Measurements from ENCODE around the gene KCNJ12.
"Not testable (repeated sequence)": the region's sequence is repeated elsewhere in the genome, so short reads cannot be mapped to it uniquely, and the experiment has no call there.

KCNJ12 gene

DNA sequence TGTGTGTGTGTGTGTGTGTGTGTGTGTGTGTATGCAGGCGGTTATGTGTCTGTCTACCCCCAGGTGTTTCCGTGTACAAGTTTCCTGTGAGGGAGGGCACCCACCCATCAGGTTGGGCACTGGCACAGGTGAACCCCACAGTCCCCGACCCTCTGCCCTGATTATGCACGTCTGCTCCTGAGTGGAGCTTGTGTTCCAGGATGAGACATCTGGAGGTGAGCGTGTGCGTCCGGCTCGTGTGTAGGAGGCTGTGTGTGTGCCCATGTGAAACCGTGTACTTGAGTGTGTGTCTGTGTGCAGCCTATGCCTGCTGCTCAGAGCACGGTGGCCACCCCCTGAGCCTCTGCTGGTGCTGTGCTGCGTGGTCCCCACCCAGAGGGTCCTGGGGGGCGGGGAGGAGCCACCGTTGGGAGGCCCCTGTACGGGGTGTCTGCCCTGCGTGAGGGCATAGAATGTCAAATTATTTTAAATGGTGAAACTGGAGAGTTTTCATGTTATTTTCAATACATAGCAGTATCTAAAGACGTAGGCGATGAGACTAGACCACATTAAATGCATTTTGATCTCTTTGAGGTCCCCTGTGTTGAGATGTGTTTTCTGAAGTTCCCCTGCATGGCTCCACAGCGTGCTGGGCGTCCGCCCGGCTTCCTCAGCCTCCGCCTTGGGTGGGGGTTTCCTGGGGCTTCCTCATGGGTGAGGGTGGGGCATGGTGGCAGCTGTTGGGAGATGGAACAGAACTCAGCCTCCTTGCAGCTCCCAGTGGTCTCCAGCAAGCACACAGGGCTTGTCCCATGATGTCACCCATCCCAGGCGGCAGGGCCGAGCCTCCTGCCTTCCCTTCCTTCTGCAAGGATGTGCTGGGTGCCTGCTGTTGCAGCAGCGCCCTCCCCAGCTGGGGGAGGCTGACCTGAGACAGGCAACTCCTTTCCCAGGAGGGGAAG is 43.4 kb downstream of the KCNJ12 start:
- DNase-seq (ENCODE audit: low read depth in 4 of 4, low spot score in 1 of 4), result peak in 1 of 4 experiments; percentile 25

DNA sequence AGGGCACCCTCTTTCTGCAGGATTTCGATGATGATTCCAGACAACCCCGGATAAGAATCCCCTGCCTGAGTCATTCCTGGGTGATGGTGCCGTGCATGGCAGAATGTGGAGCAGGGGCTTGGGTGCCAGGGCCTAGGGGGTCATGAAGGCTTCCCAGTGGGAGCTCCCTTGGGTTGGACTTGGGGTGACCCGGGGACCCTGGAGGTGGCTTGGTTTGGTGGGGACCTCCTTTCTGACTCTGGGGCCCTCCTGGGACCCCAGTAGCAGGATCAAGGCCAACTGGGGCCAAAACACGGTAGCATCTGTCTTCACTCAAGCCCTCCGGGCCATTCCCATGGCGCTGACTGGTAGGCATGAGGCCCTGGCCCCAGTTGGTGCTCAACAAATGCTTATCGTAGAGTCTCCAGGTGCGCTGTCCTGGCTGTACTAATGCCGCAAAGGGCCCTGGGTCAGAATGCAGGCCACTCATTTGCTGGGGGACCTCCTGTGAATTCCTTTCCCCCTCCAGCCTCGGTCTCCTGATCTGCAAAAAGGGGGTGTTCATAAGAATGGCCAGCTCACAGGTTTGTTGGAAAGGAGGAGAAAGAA is 44.4 kb downstream of the KCNJ12 start:
- not testable (repeated sequence) for DNase-seq (ENCODE audit: low read depth in 4 of 4, low spot score in 1 of 4)

DNA sequence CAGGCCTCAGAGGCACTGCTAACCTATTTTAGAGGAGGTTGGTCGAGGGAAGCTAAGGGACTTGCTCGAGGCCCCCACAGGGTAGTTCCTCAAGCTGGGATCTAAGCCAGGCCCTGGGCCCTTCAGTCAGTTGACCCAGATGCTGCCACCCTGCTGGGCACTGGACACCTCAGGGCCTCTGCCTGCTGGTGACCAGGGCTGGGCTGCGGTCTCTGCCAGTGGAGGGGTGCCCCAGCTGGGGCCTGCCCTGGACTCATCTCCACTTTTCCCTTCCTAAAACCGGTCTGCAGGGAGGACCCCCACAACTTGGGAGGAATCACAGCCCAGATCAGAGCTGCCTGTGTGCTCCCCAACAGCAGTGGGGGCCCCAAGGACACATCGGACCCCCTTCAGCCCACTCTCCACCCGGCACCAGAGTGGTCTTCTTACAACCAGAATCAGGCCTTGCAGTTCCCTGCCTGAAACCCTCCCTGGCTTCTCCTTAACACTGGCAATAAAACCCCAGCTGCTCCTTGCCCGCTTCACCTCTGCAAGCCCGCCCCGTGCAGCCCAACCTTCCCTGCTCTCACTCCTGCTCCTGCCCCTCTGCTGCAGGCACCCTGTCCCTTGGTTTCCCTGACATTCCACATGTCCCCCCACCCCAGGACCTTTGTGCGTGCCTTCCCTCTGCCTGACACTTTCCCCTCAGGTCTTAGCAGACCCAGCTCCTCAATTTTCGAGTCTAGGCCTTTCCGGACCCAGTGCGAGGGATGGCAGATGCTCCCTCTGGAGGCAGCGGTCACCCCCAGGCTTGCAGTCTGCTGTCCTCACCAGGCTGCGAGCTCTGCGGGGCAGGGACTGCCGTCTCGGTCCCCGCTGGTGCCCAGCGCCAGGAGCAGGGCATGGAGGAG is 45.5 kb downstream of the KCNJ12 start:
- not testable (repeated sequence) for DNase-seq (ENCODE audit: low read depth in 4 of 4, low spot score in 1 of 4)

DNA sequence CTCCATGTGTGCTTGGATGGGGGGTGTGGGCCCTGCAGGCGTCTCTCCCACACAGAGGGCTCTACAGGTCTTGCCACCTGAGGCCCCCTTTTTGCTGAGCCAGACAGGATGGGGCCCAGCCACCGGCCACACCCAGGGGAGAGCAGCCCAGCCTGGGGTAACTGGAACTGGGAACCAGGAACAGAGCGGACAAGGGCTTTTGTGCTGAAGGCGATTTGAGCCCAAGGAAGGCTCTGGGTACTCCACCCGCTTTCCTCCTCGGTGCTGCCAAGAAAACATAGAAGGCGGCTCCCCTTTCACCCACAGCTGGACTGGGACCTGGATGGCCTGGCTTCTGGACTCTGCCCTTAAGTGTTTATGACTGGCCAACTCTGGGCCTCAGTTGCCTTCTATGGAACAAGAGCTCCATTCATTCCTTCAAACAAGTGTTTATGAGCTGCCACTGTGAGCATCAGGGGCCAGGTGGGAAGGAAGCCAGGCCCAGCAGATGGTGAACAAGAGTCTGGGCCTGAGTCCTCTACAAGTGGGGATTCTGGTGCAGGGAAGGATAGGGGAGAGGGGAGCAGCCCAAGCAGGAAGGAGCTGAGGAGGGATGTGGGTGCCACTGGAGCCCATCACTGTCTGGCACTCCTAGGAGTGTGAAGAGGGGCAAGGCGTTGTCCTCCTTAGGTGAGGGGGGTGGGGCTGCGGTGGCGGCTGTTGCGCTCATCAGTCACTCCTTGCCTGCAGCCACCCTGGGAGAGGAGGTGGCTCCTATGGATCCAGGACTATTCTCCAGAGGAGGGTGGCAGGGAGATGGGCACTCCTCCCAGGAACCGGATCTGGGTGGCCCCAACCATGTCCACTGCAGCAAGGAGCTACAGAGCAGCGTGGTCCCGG is 46.4 kb downstream of the KCNJ12 start:
- DNase-seq (ENCODE audit: low read depth in 4 of 4, low spot score in 1 of 4), result not testable (repeated sequence)

DNA sequence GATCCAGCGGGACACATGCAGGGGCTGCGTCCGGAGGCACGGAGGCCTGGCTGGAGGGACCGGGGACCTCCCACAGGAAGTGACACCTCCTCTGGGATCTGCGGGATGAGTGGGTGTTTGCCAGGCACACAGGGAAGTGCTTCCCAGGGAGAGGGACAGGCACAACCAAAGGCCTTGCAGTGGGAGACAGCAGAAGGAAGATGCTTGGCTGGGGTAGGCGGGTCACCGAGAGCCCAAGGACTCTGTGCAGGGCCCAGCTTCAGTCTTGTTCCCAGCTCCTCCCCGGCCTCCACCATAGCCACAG is 47.0 kb downstream of the KCNJ12 start:
- DNase-seq (ENCODE audit: low read depth in 4 of 4, low spot score in 1 of 4), result not testable (repeated sequence)

DNA sequence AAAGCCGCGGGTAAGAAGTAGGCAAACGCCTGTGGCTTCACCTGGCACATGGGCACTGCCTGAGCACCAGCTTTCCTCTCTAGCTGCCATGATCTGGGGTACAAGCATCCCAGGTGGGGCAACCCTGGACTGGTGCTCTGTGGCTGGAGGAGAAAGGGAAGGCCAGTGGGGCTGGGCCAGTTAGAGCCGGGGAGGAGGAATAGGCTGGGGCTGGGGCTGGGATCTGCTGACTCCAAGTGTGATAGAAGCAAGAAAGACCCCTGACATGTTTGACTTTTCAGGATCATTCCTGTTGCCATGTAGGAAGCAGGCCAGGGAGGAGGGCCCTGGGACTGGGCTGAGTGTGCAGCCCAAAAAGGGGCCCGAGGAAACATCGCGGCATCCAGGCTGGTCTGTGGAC is 48.5 kb downstream of the KCNJ12 start:
- DNase-seq (ENCODE audit: low read depth in 4 of 4, low spot score in 1 of 4), result not testable (repeated sequence)

DNA sequence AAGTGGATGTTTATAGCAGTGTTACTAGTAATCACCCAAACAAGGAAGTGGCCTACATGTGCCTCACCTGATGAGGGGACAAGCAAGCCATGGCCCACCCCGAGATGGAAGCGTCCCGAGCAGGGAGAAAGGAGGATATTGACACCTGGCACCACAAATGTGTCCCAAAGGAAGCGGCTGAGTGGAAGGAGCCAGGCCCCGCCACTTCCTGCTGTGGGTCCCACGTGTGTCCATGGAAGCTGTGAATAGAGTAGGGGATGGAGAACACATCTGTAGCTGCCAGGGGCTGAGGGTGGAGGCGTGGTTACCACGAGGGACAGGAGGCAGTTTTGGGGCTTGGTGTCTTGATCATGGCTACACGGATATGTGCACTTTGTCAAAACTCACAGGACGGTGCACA is 49.2 kb downstream of the KCNJ12 start:
- no peak for DNase-seq (ENCODE audit: low read depth in 4 of 4, low spot score in 1 of 4)

DNA sequence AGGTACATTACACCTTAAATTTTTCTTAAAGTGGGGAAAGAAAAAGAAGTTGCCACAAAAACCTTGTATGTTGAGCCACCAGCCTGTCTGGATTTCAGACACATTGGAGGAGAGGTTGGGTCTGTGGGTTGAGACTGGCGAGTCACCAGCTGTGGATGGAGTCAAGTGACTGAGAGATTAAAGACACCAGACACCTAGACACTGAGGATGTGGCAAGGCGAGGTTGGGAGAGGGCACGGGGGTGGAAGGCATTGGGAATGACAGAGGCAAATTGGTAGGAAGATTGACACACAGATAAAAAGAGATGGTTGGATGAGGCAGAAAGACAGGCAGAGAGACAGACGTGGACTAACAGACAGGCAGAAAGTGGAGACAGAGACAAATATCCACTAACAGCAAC is 49.6 kb downstream of the KCNJ12 start:
- DNase-seq (ENCODE audit: low read depth in 4 of 4, low spot score in 1 of 4), result no peak

DNA sequence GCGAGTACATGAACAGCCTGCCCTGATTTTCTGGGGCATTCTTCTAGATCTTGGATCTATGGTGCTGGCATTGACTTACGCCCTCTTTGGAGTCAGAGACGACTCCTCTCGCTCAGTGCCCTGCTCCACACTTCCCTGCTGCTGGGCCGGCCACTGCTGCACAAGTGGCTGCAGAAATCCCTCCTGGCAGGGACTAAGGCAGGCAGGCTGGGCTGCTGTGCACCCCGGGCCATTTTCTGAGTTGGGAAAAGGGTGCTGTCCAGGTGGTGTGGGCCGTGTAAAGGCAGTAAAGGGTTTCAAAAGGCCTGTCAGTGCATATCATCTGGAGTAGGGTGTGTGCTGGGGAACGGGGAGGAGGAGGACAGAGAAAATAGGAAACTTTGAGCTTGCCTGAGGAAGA is 50.1 kb downstream of the KCNJ12 start:
- DNase-seq (ENCODE audit: low read depth in 4 of 4, low spot score in 1 of 4), result not testable (repeated sequence)

DNA sequence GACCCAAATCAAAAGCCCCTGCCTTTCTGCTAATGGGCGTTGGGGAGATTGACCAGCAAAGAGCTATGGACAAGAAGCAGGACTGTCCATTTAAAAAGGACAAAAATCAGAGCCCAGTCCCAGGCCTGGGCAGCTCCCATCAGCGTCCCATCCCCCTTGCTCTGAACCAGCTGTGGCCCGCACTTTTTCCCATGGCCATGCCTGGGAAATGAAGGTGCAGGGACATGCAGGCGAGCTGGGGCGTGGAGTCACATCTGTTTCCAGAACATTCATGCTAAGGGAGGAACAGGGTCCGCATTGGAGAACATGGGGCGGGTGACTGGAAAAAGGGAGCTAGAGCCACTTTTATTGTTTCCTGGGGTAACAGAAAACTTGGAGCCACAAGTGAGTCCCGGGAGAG is 50.7 kb downstream of the KCNJ12 start:
- not testable (repeated sequence) for DNase-seq (ENCODE audit: low read depth in 4 of 4, low spot score in 1 of 4)

DNA sequence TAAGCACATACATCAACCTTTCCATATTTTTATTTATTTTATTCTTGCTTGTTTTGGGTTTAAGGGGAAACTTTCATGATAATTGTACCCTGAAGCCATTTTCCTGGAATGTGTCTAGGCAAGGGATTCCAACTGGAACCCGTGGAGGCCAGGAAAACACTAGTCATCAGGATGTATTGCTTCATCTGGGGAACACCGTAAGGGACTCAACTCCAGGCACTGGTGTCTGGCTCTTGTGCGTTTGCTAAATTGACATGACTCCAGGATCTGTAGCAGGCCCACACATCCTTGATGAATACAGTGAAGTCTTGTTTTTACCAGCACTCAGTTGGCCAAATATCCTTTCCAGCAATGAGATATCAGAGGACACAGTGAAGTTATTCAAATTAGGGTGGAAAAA is 51.6 kb downstream of the KCNJ12 start:
- DNase-seq (ENCODE audit: low read depth in 4 of 4, low spot score in 1 of 4), result not testable (repeated sequence)

DNA sequence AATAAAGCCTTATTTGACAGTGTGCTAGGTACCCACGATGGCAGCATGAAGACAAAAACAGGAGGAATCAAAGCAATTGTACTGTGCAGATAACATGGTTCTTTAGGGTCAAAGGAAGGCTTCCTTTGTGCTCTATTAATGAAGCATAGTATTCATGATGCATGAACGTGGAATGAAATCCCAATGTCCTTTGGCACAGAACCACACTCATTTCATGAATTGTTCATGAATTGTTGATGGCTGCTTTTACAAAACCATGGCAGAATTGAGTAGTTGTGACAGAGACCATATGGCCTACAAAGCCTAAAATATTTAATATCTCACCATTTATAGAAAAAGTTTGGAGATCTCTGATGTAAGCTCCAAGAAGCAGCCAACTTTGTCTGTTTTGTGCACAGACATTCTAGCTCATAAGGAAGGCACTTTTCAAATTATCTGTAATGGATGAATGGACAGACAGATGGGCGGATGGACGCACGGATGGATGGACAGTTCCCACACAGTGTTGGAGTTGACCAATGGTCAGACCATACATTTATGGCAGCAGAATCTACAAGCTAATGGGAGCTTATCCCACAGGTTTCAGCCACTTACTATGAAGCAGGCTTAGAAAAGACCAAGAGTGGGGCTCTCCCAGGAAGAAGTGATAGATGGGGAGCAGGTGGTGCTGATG is 52.7 kb downstream of the KCNJ12 start:
- not testable (repeated sequence) for DNase-seq (ENCODE audit: low read depth in 4 of 4, low spot score in 1 of 4)

DNA sequence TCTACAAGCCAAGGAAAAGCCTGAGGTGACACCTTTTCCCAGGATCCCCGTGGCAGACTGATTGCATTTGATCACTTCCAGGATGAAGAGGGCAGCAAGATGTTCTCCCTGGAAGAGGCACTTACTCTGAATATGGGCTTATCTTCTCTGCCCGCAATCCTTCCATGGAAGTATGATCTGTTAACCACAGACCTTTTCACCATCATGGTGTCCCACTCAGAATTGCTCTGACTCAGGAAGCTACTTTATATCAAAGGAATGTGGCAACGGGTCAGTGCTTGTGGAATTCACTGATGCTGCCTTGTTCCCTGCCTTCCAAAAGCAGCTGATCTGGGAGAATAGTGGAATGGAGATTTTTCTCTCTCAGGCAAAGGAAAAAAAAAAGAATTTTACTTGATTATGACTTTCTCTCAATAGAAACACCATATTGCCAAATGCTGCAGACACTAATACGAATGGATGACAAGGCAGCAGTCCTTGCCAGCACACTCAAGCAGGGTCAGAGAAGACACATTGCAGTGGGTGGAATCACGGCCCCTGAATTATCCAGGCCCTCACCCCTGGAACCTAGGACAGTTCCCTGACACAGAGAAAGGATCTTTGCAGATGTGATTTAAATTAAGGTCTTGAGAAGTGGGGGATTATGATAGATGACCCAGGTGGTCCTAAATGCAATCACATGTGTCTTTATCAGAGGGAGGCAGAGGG is 53.9 kb downstream of the KCNJ12 start:
- DNase-seq (ENCODE audit: low read depth in 4 of 4, low spot score in 1 of 4), result not testable (repeated sequence)

DNA sequence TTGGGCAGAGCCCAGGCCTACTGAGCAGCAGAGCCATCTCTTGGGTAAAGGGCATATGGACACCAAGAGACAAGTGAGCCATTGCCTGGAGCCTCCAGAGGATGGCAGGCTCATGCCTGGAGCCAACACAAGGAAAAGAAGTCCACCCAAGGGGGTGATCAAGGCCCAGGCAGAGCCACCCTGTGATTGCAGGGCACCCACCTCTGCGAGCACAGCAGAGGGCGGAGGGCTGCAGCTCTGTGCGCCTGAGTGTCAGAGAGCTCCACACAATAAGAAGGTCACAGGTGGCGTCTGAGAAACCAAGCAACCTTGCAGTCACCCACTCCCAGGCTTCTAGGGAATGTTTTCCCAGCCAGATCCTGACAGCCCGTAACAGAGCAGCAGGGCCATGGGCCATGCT is 57.8 kb downstream of the KCNJ12 start:
- DNase-seq (ENCODE audit: low read depth in 4 of 4, low spot score in 1 of 4), result not testable (repeated sequence)

DNA sequence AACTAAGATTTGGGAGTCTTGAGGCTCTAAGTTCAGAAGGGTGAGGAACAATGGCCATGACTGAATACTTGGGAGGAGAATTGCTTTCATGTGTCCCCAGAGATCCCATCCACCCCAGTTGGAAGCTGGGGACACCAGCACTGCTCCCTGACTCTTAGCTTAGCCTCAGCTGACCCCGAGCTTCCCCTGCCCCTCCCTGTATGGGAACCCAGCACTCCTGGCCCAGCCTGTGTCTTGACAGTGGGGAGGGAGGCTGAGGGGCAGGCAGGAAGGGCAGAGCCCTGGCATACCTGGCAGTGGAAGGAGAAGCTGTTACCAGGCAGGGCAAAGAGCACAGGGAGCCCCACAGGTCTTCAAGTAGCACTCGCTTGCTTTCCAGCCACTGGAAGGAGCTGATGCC is 58.8 kb downstream of the KCNJ12 start:
- not testable (repeated sequence) for DNase-seq (ENCODE audit: low read depth in 4 of 4, low spot score in 1 of 4)

DNA sequence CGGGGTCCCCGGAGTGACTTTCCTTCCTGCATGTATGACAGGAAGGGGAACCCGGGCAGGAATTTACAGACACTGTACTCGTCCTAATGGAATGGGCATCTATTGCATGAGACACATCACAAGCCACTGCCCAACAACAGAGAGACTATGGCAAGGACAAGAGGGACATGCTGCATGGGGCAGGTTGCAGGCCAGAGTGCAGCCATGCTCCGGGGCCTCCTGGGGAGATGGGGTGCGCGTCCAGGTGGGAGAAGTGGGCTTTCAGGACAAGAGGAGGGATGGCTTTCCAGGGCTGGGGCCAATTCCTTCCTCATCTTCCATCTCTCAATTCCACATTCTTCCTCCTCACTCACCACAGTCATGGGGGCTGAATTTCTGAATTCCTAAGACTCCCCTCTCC is 60.3 kb downstream of the KCNJ12 start:
- not testable (repeated sequence) for DNase-seq (ENCODE audit: low read depth in 4 of 4, low spot score in 1 of 4)

DNA sequence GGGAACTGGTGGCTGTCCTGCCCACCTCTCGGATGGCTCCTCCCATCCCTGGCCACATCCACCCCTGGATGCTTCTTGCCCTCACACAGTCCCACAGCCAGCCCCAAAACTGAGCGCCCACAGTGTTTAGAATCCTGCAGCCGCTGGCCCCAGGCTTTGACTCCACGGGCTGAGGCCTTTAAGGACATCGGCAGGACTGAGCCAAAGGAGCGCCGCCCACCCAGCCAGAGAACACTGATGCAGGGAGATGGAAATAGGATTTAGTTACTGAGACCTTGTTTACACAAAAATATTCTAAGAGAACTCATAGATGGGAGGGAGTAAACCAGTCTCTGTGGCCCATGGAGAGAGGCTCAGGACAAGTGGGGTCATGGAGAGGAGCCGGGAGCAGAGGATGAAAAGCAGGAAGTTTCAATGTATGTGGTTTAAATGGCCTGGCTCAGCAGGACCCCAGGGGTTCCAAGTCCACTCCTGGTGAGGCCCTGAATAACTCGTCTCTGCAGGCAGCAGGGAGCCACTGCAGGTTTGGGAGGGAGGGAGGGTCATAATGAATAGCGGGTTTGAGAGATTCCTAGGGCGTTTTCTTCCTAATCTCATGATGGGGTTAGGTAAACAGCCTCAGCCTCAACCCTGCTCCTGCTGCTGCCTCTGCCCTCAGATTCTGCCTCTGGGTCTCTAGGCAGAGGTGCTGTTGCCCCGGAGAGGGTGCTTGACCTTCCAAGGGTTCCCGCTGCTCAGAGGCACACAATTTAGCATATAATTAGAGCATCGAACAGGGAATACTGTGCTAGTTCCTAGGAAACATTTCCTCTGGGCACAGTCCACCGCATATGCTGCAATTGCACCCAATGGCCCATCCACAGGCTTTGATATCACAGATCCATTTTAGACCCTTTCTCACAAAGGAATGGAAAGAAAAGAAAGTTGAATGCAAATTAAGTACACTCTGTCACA is 61.0 kb downstream of the KCNJ12 start:
- not testable (repeated sequence) for DNase-seq (ENCODE audit: low read depth in 4 of 4, low spot score in 1 of 4)

DNA sequence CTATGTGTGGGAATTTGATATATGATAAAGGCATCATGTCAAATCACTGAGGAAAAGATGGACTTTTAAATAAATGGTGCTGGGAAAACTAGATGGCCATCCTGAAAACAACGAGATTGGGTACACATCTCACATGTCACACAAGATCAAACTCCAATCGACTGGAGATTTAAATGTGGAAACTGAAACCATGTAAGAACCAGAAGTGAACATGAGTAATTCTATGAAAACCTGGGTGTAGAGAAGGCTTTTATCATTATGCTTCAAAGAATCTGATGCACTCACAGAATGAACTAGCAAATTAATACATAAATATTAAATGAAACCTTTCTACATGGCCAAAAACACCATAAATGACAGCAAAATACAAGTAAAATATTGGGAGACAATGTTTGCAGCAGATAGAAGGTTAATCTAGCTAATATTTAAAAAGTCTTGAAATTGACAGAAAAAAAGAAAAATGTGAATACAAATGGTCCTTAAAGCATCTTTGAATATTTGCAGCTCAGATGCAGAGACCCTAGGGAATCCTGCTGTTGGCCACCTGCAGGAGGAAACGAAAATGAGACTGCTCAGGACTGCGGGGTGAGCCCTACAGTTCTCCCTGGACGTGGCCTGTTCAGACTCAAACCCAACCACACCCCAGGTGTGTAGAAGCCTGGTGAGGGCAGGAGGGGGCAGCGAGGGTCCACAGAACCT is 62.3 kb downstream of the KCNJ12 start:
- not testable (repeated sequence) for DNase-seq (ENCODE audit: low read depth in 4 of 4, low spot score in 1 of 4)
